Prostate gland (tissue), 2 donors: ENCODE data around the gene TBX4. TPM values are rescaled to one million over a fixed set of nuclear protein-coding genes. Genes with fewer than 3 reads are reported as not detected.

Source experiments
- DNase-seq: peaks from one replicate; pipeline ENCODE4 v3.0.0-alpha.2; 2019; ENCODE audit warnings: low spot score
- H3K27ac ChIP-seq, 2 donors: fragments of 200-600 bp; sonication (generic); 2 replicates each; pipeline ENCODE4 v1.5.1; 2017 to 2019
- H3K27me3 ChIP-seq: fragments of 200-600 bp; sonication (generic); replicated peaks from 2 replicates; pipeline ENCODE4 v1.5.1; 2019; ENCODE audit not compliant: insufficient read depth
- H3K36me3 ChIP-seq, 2 donors: fragments of 200-600 bp; sonication (generic); 1 replicate in 1 of 2; 2 replicates in 1 of 2; pipeline versions ENCODE4 v1.5.1 to v1.8.1; 2017 to 2019
- H3K4me1 ChIP-seq: fragments of 200-600 bp; sonication (generic); replicated peaks from 2 replicates; pipeline ENCODE4 v1.5.1; 2019
- H3K4me3 ChIP-seq, 2 donors: fragments of 200-600 bp; sonication (generic); 2 replicates each; pipeline ENCODE4 v1.5.1; 2017 to 2019
- H3K9me3 ChIP-seq: fragments of 200-600 bp; sonication (generic); 2 replicates; pipeline ENCODE4 v1.5.1; 2017
- POLR2A ChIP-seq: fragments of 450-650 bp; IDR thresholded peaks from one replicate; pipeline ENCODE4 v1.6.1; 2016; ENCODE audit warnings: antibody characterized with exemption, mild to moderate bottlenecking
- POLR2AphosphoS5 ChIP-seq: sonication (generic); formaldehyde crosslinking; IDR thresholded peaks from one replicate; pipeline ENCODE4 v1.6.1; 2017; ENCODE audit warnings: antibody characterized with exemption
- WGBS: methylation state at CpG from one replicate; pipeline ENCODE4 v1.1.5; 2018; 5-methylcytosine and 5-hydroxymethylcytosine counted together
- intact Hi-C: fragments of 100-400 bp; cut with DNase I; formaldehyde crosslinking; loops from one replicate; pipeline ENCODE4 v1.14.2; 2022
- total RNA-seq, 2 donors: library from RNA; depleted of rRNA; stranded (reverse); fragments of >200 nt; gene quantifications; one replicate each; pipeline ENCODE4 v1.1.0, GENCODE V29; 2016
- TF ChIP-seq, protein P1 (sequence below), 4 experiments: fragments of 200-600 bp in 2 of 4; fragments of 450-650 bp in 2 of 4; sonication (generic) in 2 of 4; IDR thresholded peaks; 1 replicate in 3 of 4; 2 replicates in 1 of 4; pipeline ENCODE4 v1.5.1; 2016 to 2019; ENCODE audit warnings: antibody characterized with exemption in 4 of 4, mild to moderate bottlenecking in 2 of 4, moderate library complexity in 2 of 4

TBX4 gene
- total RNA-seq, 2 donors from 2014 or later, result 3.5 to 5.0 TPM

DNA sequence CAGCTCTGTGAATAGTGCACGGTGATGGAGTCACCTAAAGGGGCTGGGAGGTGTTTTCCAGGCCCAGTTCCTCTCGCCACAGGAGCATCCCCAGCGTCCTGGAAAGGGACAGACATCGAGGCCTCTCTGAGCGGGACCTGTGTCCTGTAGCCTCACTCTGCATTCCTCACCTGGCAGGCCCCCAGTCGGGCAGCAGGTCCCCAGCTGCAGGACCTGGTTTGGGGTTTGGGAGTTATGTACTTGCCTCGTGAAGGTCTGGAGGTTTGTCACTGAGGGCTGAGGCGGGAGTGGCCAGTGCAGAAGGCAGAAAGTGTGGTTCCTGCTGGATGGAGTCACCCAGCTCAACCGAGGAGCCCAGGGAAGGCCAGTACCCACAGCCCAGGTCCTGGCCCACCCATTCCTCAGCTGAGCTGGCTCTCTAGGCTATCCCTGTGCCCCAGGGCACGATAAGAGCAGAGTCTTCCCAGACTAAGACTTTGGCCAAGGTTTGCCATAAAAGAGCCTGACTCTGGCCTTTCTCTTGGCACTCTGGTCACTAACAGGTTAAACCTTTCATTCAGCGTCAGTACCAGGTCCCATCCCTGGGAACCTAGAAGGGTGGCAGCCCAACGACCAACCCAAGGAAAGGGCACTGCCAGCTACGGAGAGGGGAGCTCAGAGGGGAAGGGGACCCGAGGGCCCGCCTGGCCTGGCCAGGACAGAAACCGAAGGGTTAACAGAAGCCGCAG lies 24.4 kb downstream of the TBX4 start:
- no peak for TF ChIP-seq POLR2A
- TF ChIP-seq, protein P1, sequence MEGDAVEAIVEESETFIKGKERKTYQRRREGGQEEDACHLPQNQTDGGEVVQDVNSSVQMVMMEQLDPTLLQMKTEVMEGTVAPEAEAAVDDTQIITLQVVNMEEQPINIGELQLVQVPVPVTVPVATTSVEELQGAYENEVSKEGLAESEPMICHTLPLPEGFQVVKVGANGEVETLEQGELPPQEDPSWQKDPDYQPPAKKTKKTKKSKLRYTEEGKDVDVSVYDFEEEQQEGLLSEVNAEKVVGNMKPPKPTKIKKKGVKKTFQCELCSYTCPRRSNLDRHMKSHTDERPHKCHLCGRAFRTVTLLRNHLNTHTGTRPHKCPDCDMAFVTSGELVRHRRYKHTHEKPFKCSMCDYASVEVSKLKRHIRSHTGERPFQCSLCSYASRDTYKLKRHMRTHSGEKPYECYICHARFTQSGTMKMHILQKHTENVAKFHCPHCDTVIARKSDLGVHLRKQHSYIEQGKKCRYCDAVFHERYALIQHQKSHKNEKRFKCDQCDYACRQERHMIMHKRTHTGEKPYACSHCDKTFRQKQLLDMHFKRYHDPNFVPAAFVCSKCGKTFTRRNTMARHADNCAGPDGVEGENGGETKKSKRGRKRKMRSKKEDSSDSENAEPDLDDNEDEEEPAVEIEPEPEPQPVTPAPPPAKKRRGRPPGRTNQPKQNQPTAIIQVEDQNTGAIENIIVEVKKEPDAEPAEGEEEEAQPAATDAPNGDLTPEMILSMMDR (IDR thresholded peaks at IDR 0.05), result no peak
- no peak for TF ChIP-seq POLR2AphosphoS5
- 66% methylated on average over 17 of the region's 17 CpGs for WGBS

DNA sequence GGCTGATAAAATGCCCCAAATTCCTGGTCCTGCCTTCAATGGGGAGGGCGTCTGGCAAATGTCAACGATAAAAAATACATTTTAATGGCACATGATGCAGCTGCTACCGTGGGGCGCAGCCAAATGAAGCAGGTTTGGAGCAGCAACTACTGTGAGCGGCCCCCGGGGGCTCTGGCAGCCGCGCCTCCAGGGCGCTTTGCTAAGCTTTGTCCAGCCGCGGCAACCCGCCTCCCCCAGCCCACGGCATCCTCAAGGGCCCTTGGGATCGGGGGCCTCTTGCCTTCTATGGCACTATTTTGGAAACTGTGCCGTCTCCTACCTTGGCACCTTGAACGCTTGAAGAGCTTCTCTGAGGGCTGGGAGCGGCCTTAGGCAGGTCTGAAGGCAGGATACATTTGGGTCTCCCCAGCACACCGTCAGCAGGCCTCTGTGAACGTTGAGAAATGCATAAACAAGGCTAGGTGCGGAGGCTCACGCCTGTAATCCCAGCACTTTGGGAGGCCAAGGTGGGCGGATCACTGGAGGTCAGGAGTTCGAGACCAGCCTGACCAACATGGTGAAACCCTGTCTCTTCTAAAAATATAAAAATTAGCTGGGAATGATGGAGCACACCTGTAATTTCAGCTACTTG lies 25.1 kb downstream of the TBX4 start:
- DNase-seq, result no peak
- Histone ChIP-seq H3K27me3 (no peaks in the 10 kb centered on the region), H3K27ac (no peak overlapping the region), H3K4me1 (no peaks in the 10 kb centered on the region), H3K4me3 (no peak overlapping the region), H3K36me3 (no peaks in the 10 kb centered on the region), H3K9me3 (no peaks in the 10 kb centered on the region)
- no peak for TF ChIP-seq POLR2AphosphoS5
- TF ChIP-seq, protein P1 (IDR thresholded peaks at IDR 0.05), result no peak
- TF ChIP-seq POLR2A, result no peak
- 53% methylated on average over 21 of the region's 23 CpGs for WGBS
- intact Hi-C loops, result no loop called here

More for the DNA sequence above, 24.4 kb downstream of the TBX4 start:
- no peaks in the 10 kb centered on the region for H3K9me3 ChIP-seq
- no peak overlapping the region for H3K4me3 ChIP-seq
- H3K27ac ChIP-seq, result no peak overlapping the region
- H3K36me3 ChIP-seq, result no peaks in the 10 kb centered on the region
- no peaks in the 10 kb centered on the region for H3K4me1 ChIP-seq
- DNase-seq, result no peak
- intact Hi-C loops, result no loop called here
- H3K27me3 ChIP-seq, result no peaks in the 10 kb centered on the region

DNA sequence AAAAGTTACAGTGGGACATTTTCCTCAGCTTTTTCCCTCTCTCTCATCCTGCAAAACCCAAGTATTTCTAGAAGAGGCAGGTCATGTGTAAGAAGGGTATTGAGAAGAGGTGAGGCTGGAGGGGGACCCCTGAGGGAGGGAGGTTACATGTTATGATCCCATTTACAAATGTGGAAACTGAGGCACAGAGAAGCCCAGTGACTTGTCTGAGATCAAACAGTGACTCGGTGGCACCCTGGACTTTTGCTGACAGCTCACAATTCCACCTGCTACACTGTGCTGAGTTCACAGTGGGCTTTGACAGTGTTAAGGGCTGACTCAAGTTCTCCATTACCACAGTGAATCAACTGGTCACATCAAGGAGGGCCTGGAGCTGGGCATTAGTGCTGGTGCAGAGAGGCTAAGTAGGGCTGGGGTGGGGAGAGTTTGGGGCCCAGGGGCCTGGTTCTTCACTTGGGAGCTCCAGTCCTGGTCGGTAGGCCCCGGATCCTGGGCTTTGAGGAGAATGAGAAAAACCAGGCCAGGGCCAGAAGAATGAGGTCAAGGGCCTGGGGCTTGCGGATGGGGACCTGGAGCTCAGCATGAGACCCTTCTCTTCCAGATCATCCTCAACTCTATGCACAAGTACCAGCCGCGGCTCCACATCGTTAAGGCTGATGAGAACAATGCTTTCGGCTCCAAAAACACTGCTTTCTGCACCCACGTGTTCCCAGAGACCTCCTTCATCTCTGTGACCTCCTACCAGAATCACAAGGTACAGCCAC lies 26.0 kb downstream of the TBX4 start:
- no peak overlapping the region for H3K27ac ChIP-seq
- no peak for DNase-seq
- H3K36me3 ChIP-seq, result no peaks in the 10 kb centered on the region
- TF ChIP-seq POLR2A, result no peak
- no peak for TF ChIP-seq POLR2AphosphoS5
- TF ChIP-seq, protein P1 (IDR thresholded peaks at IDR 0.05), result no peak
- no peaks in the 10 kb centered on the region for H3K27me3 ChIP-seq
- H3K4me1 ChIP-seq, result no peaks in the 10 kb centered on the region
- WGBS, result 95% methylated on average over 9 of the region's 9 CpGs
- H3K9me3 ChIP-seq, result no peaks in the 10 kb centered on the region
- H3K4me3 ChIP-seq, result no peak overlapping the region
- intact Hi-C loops, result no loop called here

DNA sequence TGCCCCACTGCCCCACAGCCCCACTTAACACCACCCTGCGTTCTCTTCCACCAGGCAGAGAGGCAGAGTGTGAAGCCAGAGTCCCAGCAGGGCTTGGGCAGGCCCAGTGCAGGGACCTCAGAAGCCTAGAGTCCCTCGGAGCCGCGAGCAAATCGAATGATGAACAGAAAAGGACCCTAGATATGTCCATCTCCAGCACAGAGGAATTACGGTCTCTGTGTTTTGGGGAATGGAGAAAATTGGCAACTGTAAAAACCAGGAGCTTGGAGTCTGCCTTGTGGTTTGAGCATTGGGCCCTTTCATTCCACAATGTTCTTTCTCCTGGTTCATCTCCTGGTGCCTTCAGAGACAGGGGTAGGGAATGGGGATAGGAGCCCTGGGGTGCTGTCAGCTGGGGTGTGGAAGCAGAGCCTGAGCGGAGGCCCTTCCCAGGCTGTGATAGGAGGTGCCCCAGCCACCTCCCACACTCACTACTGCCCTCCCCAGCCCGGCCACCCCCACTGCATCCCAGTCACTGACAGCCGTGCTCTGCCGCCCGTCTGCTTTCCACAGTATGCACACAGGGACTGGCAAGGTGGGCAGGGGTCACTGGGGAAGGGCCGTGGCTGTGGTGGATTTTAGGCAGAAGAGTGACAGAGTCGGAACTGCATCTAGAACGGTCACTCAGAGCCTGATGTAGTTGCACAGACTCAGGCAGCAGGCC lies 26.7 kb downstream of the TBX4 start:
- intact Hi-C loops, result no loop called here
- DNase-seq, result no peak
- no peaks in the 10 kb centered on the region for H3K36me3 ChIP-seq
- no peak overlapping the region for H3K4me3 ChIP-seq
- H3K27me3 ChIP-seq, result no peaks in the 10 kb centered on the region
- H3K9me3 ChIP-seq, result no peaks in the 10 kb centered on the region
- H3K27ac ChIP-seq, result no peak overlapping the region
- no peaks in the 10 kb centered on the region for H3K4me1 ChIP-seq
- TF ChIP-seq POLR2AphosphoS5 (no peak), POLR2A (no peak)
- TF ChIP-seq, protein P1 (IDR thresholded peaks at IDR 0.05), result no peak
- WGBS, result 95% methylated on average over 14 of the region's 14 CpGs
